Mesodermal cell (in vitro differentiated cells): ENCODE data around the gene TGM2. TPM values are rescaled to one million over a fixed set of nuclear protein-coding genes. Genes with fewer than 3 reads are reported as not detected.
A peak's percentile ranks its signal among the peaks of the same experiment; 100 is the strongest.

Experiments
- H3K27ac ChIP-seq: 2 replicates; pipeline ENCODE4 v1.7.0; 2013; ENCODE audit warnings: mild to moderate bottlenecking, low read depth, low read length, moderate library complexity; ENCODE audit not compliant: severe bottlenecking
- H3K36me3 ChIP-seq: 2 replicates; pipeline ENCODE4 v1.7.1; 2013; ENCODE audit warnings: mild to moderate bottlenecking, low read length, moderate library complexity; ENCODE audit not compliant: control insufficient read depth, insufficient read depth
- H3K4me1 ChIP-seq: one replicate; pipeline ENCODE4 v1.7.1; 2013; ENCODE audit warnings: mild to moderate bottlenecking, low read length; ENCODE audit not compliant: insufficient read depth, control insufficient read depth, poor library complexity, severe bottlenecking
- H3K4me3 ChIP-seq: 2 replicates; pipeline ENCODE4 v1.7.0; 2013; ENCODE audit warnings: low read length, control low read depth, mild to moderate bottlenecking; ENCODE audit not compliant: insufficient read depth, poor library complexity, severe bottlenecking; ENCODE audit errors: extremely low read depth
- H3K9me3 ChIP-seq: 2 replicates; pipeline ENCODE4 v1.7.1; 2013; ENCODE audit warnings: mild to moderate bottlenecking, low read length, moderate library complexity; ENCODE audit not compliant: control insufficient read depth
- WGBS, 2 experiments: methylation state at CpG; one replicate each; pipeline ENCODE4 v1.1.5; 2013; ENCODE audit warnings: missing lambda C conversion rate in 2 of 2; ENCODE audit not compliant: insufficient coverage in 2 of 2; 5-methylcytosine and 5-hydroxymethylcytosine counted together
- polyA plus RNA-seq, 2 experiments: library from polyadenylated mRNA; stranded (reverse); fragments of 50-300 nt; gene quantifications; one replicate each; pipeline ENCODE4 v1.2.3, GENCODE V29; 2013

Gene TGM2
- polyA plus RNA-seq (2013, experiment 1 of 2): 118 TPM
- 115 TPM for polyA plus RNA-seq (2013, experiment 2 of 2)

GRCh38 chr20:38165089-38165965 lies at the start of gene TGM2:
Gene TGM2 (minus strand): TSS chr20:38165270. CDS start chr20:38165198, 72 bp downstream.
- H3K27ac ChIP-seq: no peak within 1 kb of the TSS
- H3K4me3 ChIP-seq: peak within 1 kb of the TSS; percentile 33
- H3K4me1 ChIP-seq: peaks cover 44% of the 10 kb centered on the region
- H3K36me3 ChIP-seq: peaks cover 13% of the 10 kb centered on the region
- H3K9me3 ChIP-seq: no peaks in the 10 kb centered on the region
- WGBS, 2 experiments: 17 to 21% methylated on average over 31 to 46 of the region's 46 CpGs

GRCh38 chr20:38214256-38215193 lies 49.5 kb upstream of the TGM2 start:
- 83 to 85% methylated on average over 14 to 16 of the region's 19 CpGs for WGBS, 2 experiments
- H3K36me3 ChIP-seq: no peaks in the 10 kb centered on the region
- no peak overlapping the region for H3K4me3 ChIP-seq
- peaks cover 24% of the 10 kb centered on the region for H3K4me1 ChIP-seq
- no peaks in the 10 kb centered on the region for H3K9me3 ChIP-seq
- H3K27ac ChIP-seq: no peak overlapping the region

- no peak overlapping the region for H3K27ac ChIP-seq
- WGBS, 2 experiments: 89 to 100% methylated on average over 1 to 5 of the region's 5 CpGs
These were observed 48.5 kb upstream of the TGM2 start for GRCh38 chr20:38213607-38213940.

GRCh38 chr20:38212806-38213606 lies 47.9 kb upstream of the TGM2 start:
- Histone ChIP-seq H3K4me1 (peaks cover 10% of the 10 kb centered on the region), H3K9me3 (no peaks in the 10 kb centered on the region), H3K4me3 (no peak overlapping the region), H3K36me3 (no peaks in the 10 kb centered on the region), H3K27ac (no peak overlapping the region)
- WGBS, 2 experiments: 82 to 83% methylated on average over 15 to 18 of the region's 18 CpGs

More at GRCh38 chr20:38213607-38213940, 48.5 kb upstream of the TGM2 start:
- Histone ChIP-seq H3K9me3 (no peaks in the 10 kb centered on the region), H3K36me3 (no peaks in the 10 kb centered on the region), H3K4me1 (peaks cover 16% of the 10 kb centered on the region), H3K4me3 (no peak overlapping the region)

GRCh38 chr20:38211200-38212097 lies 46.4 kb upstream of the TGM2 start:
- H3K36me3 ChIP-seq: no peaks in the 10 kb centered on the region
- WGBS, 2 experiments: 94 to 96% methylated on average over 7 to 8 of the region's 9 CpGs

GRCh38 chr20:38210741-38211140 lies 45.7 kb upstream of the TGM2 start:
- no peaks in the 10 kb centered on the region for H3K4me1 ChIP-seq
- WGBS, 2 experiments: 74 to 80% methylated on average over 1 to 3 of the region's 6 CpGs
- peaks cover 4% of the 10 kb centered on the region for H3K9me3 ChIP-seq
- no peak overlapping the region for H3K4me3 ChIP-seq
- H3K36me3 ChIP-seq: no peaks in the 10 kb centered on the region
- no peak overlapping the region for H3K27ac ChIP-seq

More at GRCh38 chr20:38211200-38212097, 46.4 kb upstream of the TGM2 start:
- Histone ChIP-seq H3K27ac (no peak overlapping the region), H3K4me3 (no peak overlapping the region), H3K4me1 (no peaks in the 10 kb centered on the region), H3K9me3 (no peaks in the 10 kb centered on the region)

GRCh38 chr20:38209736-38210405 lies 44.8 kb upstream of the TGM2 start:
- peaks cover 4% of the 10 kb centered on the region for H3K9me3 ChIP-seq
- WGBS, 2 experiments: 75 to 100% methylated on average over 3 of the region's 3 CpGs
- no peaks in the 10 kb centered on the region for H3K36me3 ChIP-seq
- no peak overlapping the region for H3K27ac ChIP-seq
- H3K4me3 ChIP-seq: no peak overlapping the region
- H3K4me1 ChIP-seq: no peaks in the 10 kb centered on the region

GRCh38 chr20:38209054-38209675 lies 44.1 kb upstream of the TGM2 start:
- Histone ChIP-seq H3K9me3 (peaks cover 4% of the 10 kb centered on the region), H3K36me3 (no peaks in the 10 kb centered on the region), H3K4me3 (no peak overlapping the region), H3K4me1 (no peaks in the 10 kb centered on the region), H3K27ac (no peak overlapping the region)
- WGBS, 2 experiments: 80 to 92% methylated on average over 2 to 4 of the region's 4 CpGs

GRCh38 chr20:38208523-38208922 lies 43.5 kb upstream of the TGM2 start:
- 93 to 100% methylated on average over 2 of the region's 3 CpGs for WGBS, 2 experiments
- Histone ChIP-seq H3K27ac (no peak overlapping the region), H3K36me3 (no peaks in the 10 kb centered on the region), H3K4me1 (no peaks in the 10 kb centered on the region), H3K4me3 (no peak overlapping the region), H3K9me3 (peaks cover 4% of the 10 kb centered on the region)
